ENCODE results near the gene ZNF385D.

DNA sequence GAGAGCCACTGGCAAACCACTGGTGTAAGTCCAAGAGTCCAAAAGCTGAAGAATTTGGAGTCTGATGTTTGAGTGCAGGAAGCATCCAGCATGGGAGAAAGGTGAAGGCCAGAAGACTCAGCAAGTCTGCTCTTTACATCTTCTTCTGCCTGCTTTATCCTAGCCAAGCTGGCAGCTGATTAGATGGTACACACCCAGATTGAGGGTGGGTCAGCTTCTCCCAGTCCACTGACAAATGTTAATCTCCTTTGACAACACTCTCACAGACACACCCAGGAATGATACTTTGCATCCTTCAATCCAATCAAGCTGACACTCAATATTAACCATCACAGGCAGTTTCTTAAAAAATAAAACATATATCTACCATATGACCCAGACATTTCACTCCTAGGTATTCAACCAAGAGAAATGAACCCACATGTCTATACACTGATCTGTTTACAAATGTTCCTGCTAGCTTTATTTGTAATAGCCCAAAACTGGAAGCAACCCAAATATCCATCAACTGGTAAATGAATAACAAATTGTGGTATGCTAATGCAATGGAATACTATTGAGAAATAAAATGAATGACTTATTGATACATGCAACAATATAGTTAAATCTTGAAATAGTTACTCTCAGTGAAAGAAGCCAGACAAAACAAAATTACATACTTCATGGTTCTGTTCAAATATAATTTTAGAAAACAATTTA, 373.8 kb downstream of the ZNF385D start:
- TF ChIP-seq, protein P1, sequence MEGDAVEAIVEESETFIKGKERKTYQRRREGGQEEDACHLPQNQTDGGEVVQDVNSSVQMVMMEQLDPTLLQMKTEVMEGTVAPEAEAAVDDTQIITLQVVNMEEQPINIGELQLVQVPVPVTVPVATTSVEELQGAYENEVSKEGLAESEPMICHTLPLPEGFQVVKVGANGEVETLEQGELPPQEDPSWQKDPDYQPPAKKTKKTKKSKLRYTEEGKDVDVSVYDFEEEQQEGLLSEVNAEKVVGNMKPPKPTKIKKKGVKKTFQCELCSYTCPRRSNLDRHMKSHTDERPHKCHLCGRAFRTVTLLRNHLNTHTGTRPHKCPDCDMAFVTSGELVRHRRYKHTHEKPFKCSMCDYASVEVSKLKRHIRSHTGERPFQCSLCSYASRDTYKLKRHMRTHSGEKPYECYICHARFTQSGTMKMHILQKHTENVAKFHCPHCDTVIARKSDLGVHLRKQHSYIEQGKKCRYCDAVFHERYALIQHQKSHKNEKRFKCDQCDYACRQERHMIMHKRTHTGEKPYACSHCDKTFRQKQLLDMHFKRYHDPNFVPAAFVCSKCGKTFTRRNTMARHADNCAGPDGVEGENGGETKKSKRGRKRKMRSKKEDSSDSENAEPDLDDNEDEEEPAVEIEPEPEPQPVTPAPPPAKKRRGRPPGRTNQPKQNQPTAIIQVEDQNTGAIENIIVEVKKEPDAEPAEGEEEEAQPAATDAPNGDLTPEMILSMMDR (IDR thresholded peaks at IDR 0.05) = no peak
- TF ChIP-seq POLR2A (IDR thresholded peaks at IDR 0.05) = no peak

Data from uterus (tissue), 2 donors.